OCI-LY7 (cell line): ENCODE results near the gene NEK11. TPM values are rescaled to one million over a fixed set of nuclear protein-coding genes. Genes with fewer than 3 reads are reported as not detected.
"Not testable (repeated sequence)": the region's sequence is repeated elsewhere in the genome, so short reads cannot be mapped to it uniquely, and the experiment has no call there.

ENCODE experiments used
- BruUV-seq: library from RNA; stranded (reverse); fragments of 400-500 nt; replicated peaks from 2 replicates; lab custom pipeline; 2021; lab: Mats Ljungman, UMichigan
- CTCF ChIA-PET: fragments of 300-600 bp; sonication (Branson Sonifier 250); formaldehyde crosslinking; loops from one replicate; lab custom pipeline; 2022; ENCODE audit warnings: antibody characterized with exemption; ENCODE audit not compliant: unreplicated experiment; lab: Charles Lee
- POLR2A ChIA-PET: fragments of 300-600 bp; sonication (Branson Sonifier 250); formaldehyde crosslinking; loops from one replicate; lab custom pipeline; 2022; ENCODE audit warnings: antibody characterized with exemption; lab: Charles Lee
- DNase-seq: peaks from one replicate; pipeline ENCODE4 v3.0.0-alpha.2; 2015; ENCODE audit warnings: low spot score
- H2AFZ ChIP-seq: fragments of 200-600 bp; sonication (generic), shearing (Covaris generic); 2 replicates; pipeline ENCODE4 v1.6.1; 2014; ENCODE audit warnings: mild to moderate bottlenecking, antibody characterized with exemption, low read length, moderate library complexity
- H3K27ac ChIP-seq: fragments of 200-600 bp; sonication (generic); 2 replicates; pipeline ENCODE4 v1.5.1; 2014; ENCODE audit warnings: mixed run types, low read depth, mild to moderate bottlenecking, moderate library complexity, low read length, inconsistent platforms; ENCODE audit not compliant: poor library complexity, severe bottlenecking
- H3K36me3 ChIP-seq: fragments of 200-600 bp; sonication (generic); 2 replicates; pipeline ENCODE4 v1.6.1; 2014; ENCODE audit warnings: mild to moderate bottlenecking, antibody characterized with exemption, low read length, moderate library complexity, mixed read lengths; ENCODE audit not compliant: insufficient read depth
- H3K4me1 ChIP-seq: fragments of 200-600 bp; sonication (generic); 2 replicates; pipeline ENCODE4 v1.5.1; 2014; ENCODE audit warnings: mild to moderate bottlenecking, low read length; ENCODE audit not compliant: insufficient read depth, poor library complexity, severe bottlenecking
- H3K4me2 ChIP-seq: fragments of 200-600 bp; sonication (generic); 2 replicates; pipeline ENCODE4 v1.6.1; 2014; ENCODE audit warnings: mild to moderate bottlenecking, low read length
- H3K4me3 ChIP-seq: fragments of 200-600 bp; sonication (generic); 2 replicates; pipeline ENCODE4 v1.5.1; 2014; ENCODE audit warnings: mild to moderate bottlenecking, low read depth, low read length; ENCODE audit not compliant: poor library complexity, severe bottlenecking
- H3K79me2 ChIP-seq: fragments of 200-600 bp; sonication (generic); 2 replicates; pipeline ENCODE4 v1.6.1; 2016; ENCODE audit warnings: low read depth, mild to moderate bottlenecking, low read length, moderate library complexity, mixed read lengths; ENCODE audit not compliant: insufficient read depth
- H3K9me2 ChIP-seq: fragments of 200-600 bp; sonication (generic); 2 replicates; pipeline ENCODE4 v1.6.1; 2016; ENCODE audit warnings: mild to moderate bottlenecking, low read length, mixed read lengths; ENCODE audit not compliant: insufficient read depth
- H3K9me3 ChIP-seq: fragments of 200-600 bp; sonication (generic); 2 replicates; pipeline ENCODE4 v1.6.1; 2014; ENCODE audit warnings: mild to moderate bottlenecking, mixed run types, low read length, mixed read lengths
- H4K20me1 ChIP-seq: fragments of 200-600 bp; sonication (generic); 2 replicates; pipeline ENCODE4 v1.6.1; 2014; ENCODE audit warnings: mild to moderate bottlenecking, antibody characterized with exemption, low read length, moderate library complexity, mixed read lengths; ENCODE audit not compliant: insufficient read depth
- EZH2phosphoT487 ChIP-seq: fragments of 200-600 bp; sonication (generic); IDR thresholded peaks from 2 replicates; pipeline ENCODE4 v1.6.1; 2018; ENCODE audit warnings: low read depth, borderline replicate concordance, mild to moderate bottlenecking, mixed run types, antibody characterized with exemption, low read length, moderate library complexity, mixed read lengths
- intact Hi-C: fragments of 100-400 bp; cut with micrococcal nuclease; formaldehyde crosslinking; loops from one replicate; pipeline ENCODE4 v1.10.0; 2022; ENCODE audit not compliant: unreplicated experiment
- total RNA-seq, 2 experiments: library from RNA; depleted of rRNA in 1 of 2; stranded (reverse); fragments of >200 nt in 1 of 2; shearing (Covaris generic) in 1 of 2; gene quantifications; 2 replicates each; pipeline ENCODE4 v1.2.3, GENCODE V29; 2014 to 2022
- TF ChIP-seq, protein P1 (sequence below): fragments of 200-600 bp; sonication (generic); conservative IDR thresholded peaks from 2 replicates; pipeline ENCODE4 v1.5.1; 2014; ENCODE audit warnings: mild to moderate bottlenecking, antibody characterized with exemption, low read length, moderate library complexity, mixed read lengths

The NEK11 gene
- total RNA-seq, 2 experiments from 2014 or later, result 0.47 to 1.5 TPM

GRCh38 chr3:131370935-131371687, 344.4 kb downstream of the NEK11 start:
- intact Hi-C loops, result no loop called here
- no peak overlapping the region for H2AFZ ChIP-seq
- POLR2A ChIA-PET, result no interaction called here
- no peak overlapping the region for H3K27ac ChIP-seq
- DNase-seq, result no peak
- no peaks in the 10 kb centered on the region for H3K9me3 ChIP-seq
- H4K20me1 ChIP-seq, result no peaks in the 10 kb centered on the region
- no peaks in the 10 kb centered on the region for H3K36me3 ChIP-seq
- H3K4me2 ChIP-seq, result no peak overlapping the region
- CTCF ChIA-PET, result no interaction called here
- no peak for TF ChIP-seq EZH2phosphoT487
- TF ChIP-seq, protein P1, sequence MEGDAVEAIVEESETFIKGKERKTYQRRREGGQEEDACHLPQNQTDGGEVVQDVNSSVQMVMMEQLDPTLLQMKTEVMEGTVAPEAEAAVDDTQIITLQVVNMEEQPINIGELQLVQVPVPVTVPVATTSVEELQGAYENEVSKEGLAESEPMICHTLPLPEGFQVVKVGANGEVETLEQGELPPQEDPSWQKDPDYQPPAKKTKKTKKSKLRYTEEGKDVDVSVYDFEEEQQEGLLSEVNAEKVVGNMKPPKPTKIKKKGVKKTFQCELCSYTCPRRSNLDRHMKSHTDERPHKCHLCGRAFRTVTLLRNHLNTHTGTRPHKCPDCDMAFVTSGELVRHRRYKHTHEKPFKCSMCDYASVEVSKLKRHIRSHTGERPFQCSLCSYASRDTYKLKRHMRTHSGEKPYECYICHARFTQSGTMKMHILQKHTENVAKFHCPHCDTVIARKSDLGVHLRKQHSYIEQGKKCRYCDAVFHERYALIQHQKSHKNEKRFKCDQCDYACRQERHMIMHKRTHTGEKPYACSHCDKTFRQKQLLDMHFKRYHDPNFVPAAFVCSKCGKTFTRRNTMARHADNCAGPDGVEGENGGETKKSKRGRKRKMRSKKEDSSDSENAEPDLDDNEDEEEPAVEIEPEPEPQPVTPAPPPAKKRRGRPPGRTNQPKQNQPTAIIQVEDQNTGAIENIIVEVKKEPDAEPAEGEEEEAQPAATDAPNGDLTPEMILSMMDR, result no peak
- no peaks in the 10 kb centered on the region for H3K4me1 ChIP-seq
- no peaks in the 10 kb centered on the region for H3K9me2 ChIP-seq
- no peak overlapping the region for H3K4me3 ChIP-seq
- no TSS peak for BruUV-seq
- H3K79me2 ChIP-seq, result no peaks in the 10 kb centered on the region

GRCh38 chr3:131371688-131372066, 345.0 kb downstream of the NEK11 start:
- H3K79me2 ChIP-seq, result no peaks in the 10 kb centered on the region
- H3K4me1 ChIP-seq, result no peaks in the 10 kb centered on the region
- POLR2A ChIA-PET, result no interaction called here
- intact Hi-C loops, result no loop called here
- no peaks in the 10 kb centered on the region for H4K20me1 ChIP-seq
- no peak overlapping the region for H3K4me3 ChIP-seq
- H3K4me2 ChIP-seq, result no peak overlapping the region
- no peaks in the 10 kb centered on the region for H3K9me2 ChIP-seq
- TF ChIP-seq EZH2phosphoT487, result no peak
- TF ChIP-seq, protein P1, result no peak
- BruUV-seq, result no TSS peak
- H3K27ac ChIP-seq, result no peak overlapping the region
- no peaks in the 10 kb centered on the region for H3K36me3 ChIP-seq
- H2AFZ ChIP-seq, result no peak overlapping the region
- no peaks in the 10 kb centered on the region for H3K9me3 ChIP-seq
- CTCF ChIA-PET, result no interaction called here
- no peak for DNase-seq

GRCh38 chr3:131374741-131375140, 348.1 kb downstream of the NEK11 start:
- BruUV-seq, result no TSS peak
- POLR2A ChIA-PET, result no interaction called here
- no peaks in the 10 kb centered on the region for H3K9me3 ChIP-seq
- H4K20me1 ChIP-seq, result no peaks in the 10 kb centered on the region
- H3K79me2 ChIP-seq, result no peaks in the 10 kb centered on the region
- no peak overlapping the region for H3K27ac ChIP-seq
- CTCF ChIA-PET, result no interaction called here
- no peaks in the 10 kb centered on the region for H3K36me3 ChIP-seq
- H3K4me2 ChIP-seq, result no peak overlapping the region
- intact Hi-C loops, result no loop called here
- DNase-seq, result no peak
- no peaks in the 10 kb centered on the region for H3K4me1 ChIP-seq
- H2AFZ ChIP-seq, result no peak overlapping the region
- H3K9me2 ChIP-seq, result no peaks in the 10 kb centered on the region
- TF ChIP-seq EZH2phosphoT487, result no peak
- TF ChIP-seq, protein P1, result no peak
- H3K4me3 ChIP-seq, result no peak overlapping the region

GRCh38 chr3:131380821-131381444, 354.3 kb downstream of the NEK11 start:
- DNase-seq, H3K9me3 ChIP-seq, CTCF ChIA-PET, BruUV-seq, H4K20me1 ChIP-seq, H3K79me2 ChIP-seq, H3K27ac ChIP-seq, H3K4me1 ChIP-seq, H3K9me2 ChIP-seq, H3K36me3 ChIP-seq: not testable (repeated sequence)
- peak overlapping the region; percentile 88 for H3K4me3 ChIP-seq
- H3K4me2 ChIP-seq, result peak overlapping the region; percentile 73
- intact Hi-C loops, result loop anchor here (2.0 kb wide), 1 partner anchor 122 kb away; the partner anchor contains the start of gene MRPL3
- POLR2A ChIA-PET, result interaction anchor here (0.8 to 1.3 kb wide), 5 partner anchors 10 to 356 kb away, joined by 3 to 4 read pairs (median 3); no protein-coding TSS in a partner anchor
- peak overlapping the region; percentile 82 for H2AFZ ChIP-seq
